Activated naive CD8-positive, alpha-beta T cell (primary cell): ENCODE data around the gene CAPN10.

Source experiments
- H3K27ac Mint-ChIP-seq: one replicate; pipeline ENCODE4 v1.8.0; 2021; ENCODE audit warnings: mixed read lengths
- H3K27me3 Mint-ChIP-seq: one replicate; pipeline ENCODE4 v1.8.0; 2021; ENCODE audit warnings: mixed read lengths
- H3K36me3 Mint-ChIP-seq: one replicate; pipeline ENCODE4 v1.8.0; 2021; ENCODE audit warnings: mixed read lengths
- H3K4me1 Mint-ChIP-seq: one replicate; pipeline ENCODE4 v1.8.0; 2021; ENCODE audit warnings: low read depth, mixed read lengths
- H3K4me3 Mint-ChIP-seq: one replicate; pipeline ENCODE4 v1.8.0; 2021; ENCODE audit warnings: mild to moderate bottlenecking, mixed read lengths
- H3K9me3 Mint-ChIP-seq: one replicate; pipeline ENCODE4 v1.8.0; 2021; ENCODE audit warnings: low read depth, mixed read lengths

The CAPN10 gene

DNA sequence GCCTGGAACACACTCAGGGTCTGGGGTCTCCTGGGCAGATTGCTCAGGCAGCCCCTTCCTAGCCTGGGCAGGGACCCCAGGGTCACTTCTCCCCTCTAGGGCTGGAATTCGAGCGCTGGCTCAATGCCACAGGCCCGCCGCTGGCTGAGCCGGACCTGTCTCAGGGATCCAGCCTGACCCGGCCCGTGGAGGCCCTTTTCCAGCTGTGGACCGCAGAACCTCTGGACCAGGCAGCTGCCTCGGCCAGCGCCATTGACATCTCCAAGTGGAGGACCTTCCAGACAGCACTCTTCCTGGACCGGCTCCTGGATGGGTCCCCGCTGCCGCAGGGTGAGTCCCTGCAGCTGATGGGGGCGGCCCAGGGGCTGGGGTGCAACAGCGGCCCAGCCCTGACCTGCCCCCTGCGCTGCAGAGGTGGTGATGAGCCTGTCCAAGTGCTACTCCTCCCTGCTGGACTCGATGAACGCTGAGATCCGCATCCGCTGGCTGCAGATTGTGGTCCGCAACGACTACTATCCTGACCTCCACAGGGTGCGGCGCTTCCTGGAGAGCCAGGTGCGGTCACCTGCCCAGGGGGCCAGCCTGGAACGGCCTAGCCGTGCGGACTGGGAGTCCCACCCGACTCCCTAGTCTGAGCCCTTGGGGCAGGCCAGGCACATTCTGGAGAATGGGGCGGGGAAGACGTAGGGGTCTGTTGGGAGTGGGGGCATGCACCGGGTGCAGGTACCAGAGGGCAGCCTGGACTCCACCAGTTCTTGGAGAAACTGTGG lies 9.9 kb upstream of the CAPN10 start:
- Mint-ChIP-seq H3K36me3 (peaks cover 6% of the 10 kb centered on the region), H3K4me3 (no peak overlapping the region), H3K4me1 (peaks cover 20% of the 10 kb centered on the region), H3K27ac (no peak overlapping the region), H3K27me3 (no peaks in the 10 kb centered on the region), H3K9me3 (no peaks in the 10 kb centered on the region)

DNA sequence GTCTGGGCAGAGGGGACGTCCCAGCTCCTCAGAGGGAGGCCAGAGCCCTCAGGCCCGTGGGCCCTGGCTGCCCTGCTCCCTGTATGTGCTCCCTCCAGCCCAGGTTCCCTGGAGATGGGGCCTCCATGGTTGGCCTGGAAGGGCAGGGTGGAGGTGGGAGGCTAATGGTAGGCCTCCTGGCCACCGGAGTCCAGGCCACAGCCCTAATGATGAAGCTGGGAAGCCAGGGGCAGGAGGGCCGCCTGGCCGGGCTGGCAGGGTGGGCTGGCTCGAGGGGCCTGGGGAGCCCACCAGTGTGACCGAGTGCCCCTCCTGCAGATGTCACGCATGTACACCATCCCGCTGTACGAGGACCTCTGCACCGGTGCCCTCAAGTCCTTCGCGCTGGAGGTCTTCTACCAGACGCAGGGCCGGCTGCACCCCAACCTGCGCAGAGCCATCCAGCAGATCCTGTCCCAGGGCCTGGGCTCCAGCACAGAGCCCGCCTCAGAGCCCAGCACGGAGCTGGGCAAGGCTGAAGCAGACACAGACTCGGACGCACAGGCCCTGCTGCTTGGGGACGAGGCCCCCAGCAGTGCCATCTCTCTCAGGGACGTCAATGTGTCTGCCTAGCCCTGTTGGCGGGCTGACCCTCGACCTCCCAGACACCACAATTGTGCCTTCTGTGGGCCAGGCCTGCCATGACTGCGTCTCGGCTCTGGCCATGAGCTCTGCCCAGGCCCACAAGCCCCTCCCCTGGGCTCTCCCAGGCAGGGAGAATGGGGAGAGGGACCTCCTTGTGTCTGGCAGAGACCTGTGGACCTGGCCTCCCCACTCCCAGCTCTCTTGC lies 9.0 kb upstream of the CAPN10 start:
- no peak overlapping the region for H3K4me3 Mint-ChIP-seq
- peaks cover 26% of the 10 kb centered on the region for H3K4me1 Mint-ChIP-seq
- no peaks in the 10 kb centered on the region for H3K9me3 Mint-ChIP-seq
- H3K27me3 Mint-ChIP-seq, result no peaks in the 10 kb centered on the region
- H3K36me3 Mint-ChIP-seq, result peaks cover 6% of the 10 kb centered on the region
- H3K27ac Mint-ChIP-seq, result no peak overlapping the region

DNA sequence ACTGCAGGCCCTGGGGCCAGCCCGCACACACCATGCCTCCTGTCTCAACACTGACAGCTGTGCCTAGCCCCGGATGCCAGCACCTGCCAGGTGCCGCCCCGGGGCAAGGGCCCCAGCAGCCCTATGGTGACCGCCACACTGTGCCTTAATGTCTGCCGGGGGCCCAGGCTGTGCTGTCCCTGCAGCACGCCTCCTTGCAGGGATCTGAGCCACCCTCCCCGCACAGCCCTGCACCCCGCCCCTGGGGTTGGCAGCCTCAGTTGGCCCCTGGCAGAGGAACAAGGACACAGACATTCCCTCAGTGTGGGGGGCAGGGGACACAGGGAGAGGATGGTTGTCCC lies 8.5 kb upstream of the CAPN10 start:
- Mint-ChIP-seq H3K4me1 (peaks cover 29% of the 10 kb centered on the region), H3K4me3 (no peak overlapping the region), H3K27me3 (no peaks in the 10 kb centered on the region), H3K36me3 (peaks cover 6% of the 10 kb centered on the region), H3K9me3 (no peaks in the 10 kb centered on the region), H3K27ac (no peak overlapping the region)

DNA sequence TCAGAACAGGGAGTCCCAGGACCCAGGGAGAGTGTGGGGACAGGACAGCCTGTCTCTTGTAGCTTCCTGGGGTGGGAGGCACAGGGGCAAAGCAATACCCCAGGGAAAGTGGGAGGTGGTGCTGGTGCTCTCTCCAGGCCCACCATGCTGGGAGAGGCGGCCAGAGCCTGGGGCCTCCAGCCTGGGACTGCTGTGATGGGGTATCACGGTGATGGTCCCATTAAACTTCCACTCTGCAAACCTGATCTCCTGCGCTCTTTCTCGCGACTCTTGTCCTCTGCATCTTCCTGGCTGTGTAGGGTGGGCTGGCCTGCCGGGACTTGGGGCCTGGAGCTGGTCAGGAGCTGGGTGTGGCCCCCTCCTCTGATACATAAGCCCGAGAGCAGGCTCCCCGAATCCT lies 8.0 kb upstream of the CAPN10 start:
- H3K27ac Mint-ChIP-seq, result peak overlapping the region; percentile 77

DNA sequence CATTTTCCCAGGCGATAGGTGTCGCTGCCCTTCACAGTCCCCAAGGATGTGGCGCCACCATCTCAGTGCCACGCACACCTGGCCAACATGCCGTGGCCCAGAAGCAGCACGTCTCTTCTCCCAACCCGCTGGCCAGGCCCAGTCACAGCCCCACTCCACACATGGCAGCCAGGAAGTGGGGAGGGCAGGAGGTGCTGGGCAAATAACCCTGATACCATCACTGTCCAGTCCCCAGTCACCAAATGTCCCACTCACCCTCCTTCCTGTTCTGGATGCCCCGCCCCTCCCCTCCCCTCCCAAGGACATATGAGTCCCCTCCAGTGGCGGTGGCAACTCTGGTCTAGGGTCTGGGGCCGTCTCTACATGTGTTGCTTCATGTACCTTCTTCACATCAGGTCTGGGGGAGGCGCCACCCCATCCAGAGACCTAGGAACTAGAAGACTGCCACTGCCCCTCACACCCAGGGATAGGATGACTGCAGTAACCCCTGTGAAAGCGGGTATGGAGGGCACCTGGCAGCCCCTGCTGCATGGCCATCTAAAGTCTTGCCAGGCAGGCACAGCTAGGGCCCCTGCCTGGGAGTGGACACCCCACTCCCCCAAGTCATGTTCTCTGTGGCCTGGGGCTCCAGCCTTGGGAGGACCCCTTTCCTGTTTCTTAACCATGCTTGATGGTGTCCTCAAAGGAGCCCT lies 7.3 kb upstream of the CAPN10 start:
- Mint-ChIP-seq H3K27me3 (no peaks in the 10 kb centered on the region), H3K27ac (peak overlapping the region; percentile 77), H3K36me3 (peaks cover 6% of the 10 kb centered on the region), H3K9me3 (no peaks in the 10 kb centered on the region), H3K4me3 (peak overlapping the region; percentile 48), H3K4me1 (peaks cover 33% of the 10 kb centered on the region)

More for the DNA sequence above, 8.0 kb upstream of the CAPN10 start:
- H3K36me3 Mint-ChIP-seq, result peaks cover 6% of the 10 kb centered on the region
- H3K4me1 Mint-ChIP-seq, result peaks cover 33% of the 10 kb centered on the region
- H3K27me3 Mint-ChIP-seq, result no peaks in the 10 kb centered on the region
- no peak overlapping the region for H3K4me3 Mint-ChIP-seq
- no peaks in the 10 kb centered on the region for H3K9me3 Mint-ChIP-seq

DNA sequence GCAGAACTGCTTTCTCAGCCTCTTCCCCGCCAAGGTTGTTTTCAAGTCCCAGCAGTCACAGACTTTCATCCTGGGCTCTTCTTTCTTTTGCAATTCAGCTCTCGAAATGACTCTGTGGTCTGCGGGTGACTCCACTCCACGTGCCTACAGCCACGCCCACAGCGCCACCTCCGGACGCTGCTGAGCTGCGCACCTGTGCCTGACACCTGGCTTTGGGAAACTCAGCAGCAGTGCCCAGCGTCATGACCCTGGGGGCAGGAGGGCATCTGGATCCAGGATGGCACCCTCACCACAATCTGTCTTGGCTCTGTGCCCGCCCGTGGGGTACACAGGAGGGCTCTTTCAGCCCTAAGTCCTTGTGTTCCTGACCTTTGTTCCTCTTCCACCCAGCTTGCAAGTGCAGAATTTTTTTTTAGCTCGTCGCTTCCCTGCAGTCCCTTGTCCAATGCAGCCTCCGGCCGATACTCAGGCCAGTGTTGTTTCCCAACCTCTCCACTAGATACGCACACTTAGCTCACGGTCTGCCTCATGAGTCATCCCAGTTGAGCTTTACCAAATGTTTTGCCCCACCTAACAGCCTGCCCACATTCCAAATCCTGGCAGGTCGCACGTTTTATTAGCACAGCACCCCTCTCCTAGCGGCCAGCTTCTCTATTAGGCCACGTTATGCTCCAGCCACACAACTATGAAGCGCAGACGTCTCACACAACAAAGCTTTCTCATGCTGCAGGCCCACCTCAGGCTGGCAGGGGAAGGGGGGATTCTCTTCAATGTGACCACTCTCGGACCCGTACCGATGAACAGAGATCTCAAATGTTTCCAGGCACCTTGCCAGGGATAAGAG lies 6.5 kb upstream of the CAPN10 start:
- no peaks in the 10 kb centered on the region for H3K27me3 Mint-ChIP-seq
- no peaks in the 10 kb centered on the region for H3K9me3 Mint-ChIP-seq
- peak overlapping the region; percentile 69 for H3K27ac Mint-ChIP-seq
- peak overlapping the region; percentile 48 for H3K4me3 Mint-ChIP-seq
- peaks cover 41% of the 10 kb centered on the region for H3K4me1 Mint-ChIP-seq
- peaks cover 6% of the 10 kb centered on the region for H3K36me3 Mint-ChIP-seq

DNA sequence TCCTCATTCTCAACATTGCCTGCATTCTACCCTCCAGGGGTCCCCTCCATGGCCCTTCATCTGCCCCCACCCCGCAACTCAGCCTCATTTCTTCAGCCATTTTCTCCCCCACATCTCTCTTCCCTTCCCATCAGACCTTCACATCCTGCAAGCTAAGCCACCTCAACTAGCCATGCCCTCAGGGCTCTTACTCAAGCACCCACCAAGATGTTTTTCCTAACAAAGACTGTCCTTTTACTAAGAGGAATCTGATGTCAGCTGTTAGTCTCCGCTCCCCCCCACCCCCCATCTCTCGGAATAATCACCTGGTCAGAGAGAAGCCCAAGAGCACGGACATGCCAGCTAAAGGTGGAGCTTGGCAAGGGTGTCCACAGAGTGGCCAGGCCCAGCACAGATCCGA lies 4.7 kb upstream of the CAPN10 start:
- Mint-ChIP-seq H3K9me3 (no peaks in the 10 kb centered on the region), H3K27ac (no peak overlapping the region), H3K36me3 (peaks cover 6% of the 10 kb centered on the region), H3K27me3 (no peaks in the 10 kb centered on the region), H3K4me3 (no peak overlapping the region), H3K4me1 (peaks cover 45% of the 10 kb centered on the region)

DNA sequence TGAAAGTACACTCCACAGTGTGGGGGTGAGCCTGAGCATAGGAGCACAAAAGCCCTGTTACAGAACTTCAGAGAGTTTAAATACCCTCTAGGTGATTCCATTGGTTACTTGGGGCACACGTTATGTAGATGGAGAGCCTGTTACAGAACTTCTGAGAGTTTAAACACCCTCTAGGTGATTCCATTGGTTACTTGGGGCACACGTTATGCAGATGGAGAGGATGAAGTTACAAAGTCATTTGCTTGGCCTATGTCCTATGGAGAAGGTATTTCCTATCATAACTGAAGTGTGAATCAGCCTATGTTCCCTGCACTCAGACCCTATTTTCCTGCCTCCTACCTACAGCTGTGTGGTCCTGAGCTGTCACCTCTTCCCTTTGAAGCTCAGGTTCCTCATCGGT lies 3.8 kb upstream of the CAPN10 start:
- Mint-ChIP-seq H3K9me3 (no peaks in the 10 kb centered on the region), H3K27me3 (no peaks in the 10 kb centered on the region), H3K4me3 (no peak overlapping the region), H3K36me3 (peaks cover 6% of the 10 kb centered on the region), H3K27ac (peak overlapping the region; percentile 67), H3K4me1 (peaks cover 51% of the 10 kb centered on the region)

DNA sequence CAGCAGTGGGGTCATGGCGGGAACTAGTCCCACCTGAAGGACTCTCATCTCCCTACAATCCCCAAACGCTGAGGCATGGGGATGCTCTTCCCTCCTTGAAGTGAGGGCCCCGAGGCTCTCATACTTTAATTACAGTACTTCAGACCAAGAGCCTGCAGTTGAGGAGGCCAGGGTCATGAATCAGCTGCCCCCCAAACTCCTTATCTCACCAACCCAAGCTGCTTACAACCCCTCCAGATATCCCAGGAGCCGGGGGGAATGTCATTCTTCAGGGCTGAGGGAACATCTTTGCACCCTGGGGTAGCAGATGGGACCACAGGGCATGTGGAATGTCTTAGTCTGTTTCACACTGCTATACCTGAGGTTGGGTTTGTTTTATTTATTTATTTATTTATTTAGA lies 2.8 kb upstream of the CAPN10 start:
- H3K36me3 Mint-ChIP-seq, result peaks cover 6% of the 10 kb centered on the region
- H3K27ac Mint-ChIP-seq, result no peak overlapping the region
- peaks cover 59% of the 10 kb centered on the region for H3K4me1 Mint-ChIP-seq
- H3K27me3 Mint-ChIP-seq, result no peaks in the 10 kb centered on the region
- no peaks in the 10 kb centered on the region for H3K9me3 Mint-ChIP-seq
- no peak overlapping the region for H3K4me3 Mint-ChIP-seq

DNA sequence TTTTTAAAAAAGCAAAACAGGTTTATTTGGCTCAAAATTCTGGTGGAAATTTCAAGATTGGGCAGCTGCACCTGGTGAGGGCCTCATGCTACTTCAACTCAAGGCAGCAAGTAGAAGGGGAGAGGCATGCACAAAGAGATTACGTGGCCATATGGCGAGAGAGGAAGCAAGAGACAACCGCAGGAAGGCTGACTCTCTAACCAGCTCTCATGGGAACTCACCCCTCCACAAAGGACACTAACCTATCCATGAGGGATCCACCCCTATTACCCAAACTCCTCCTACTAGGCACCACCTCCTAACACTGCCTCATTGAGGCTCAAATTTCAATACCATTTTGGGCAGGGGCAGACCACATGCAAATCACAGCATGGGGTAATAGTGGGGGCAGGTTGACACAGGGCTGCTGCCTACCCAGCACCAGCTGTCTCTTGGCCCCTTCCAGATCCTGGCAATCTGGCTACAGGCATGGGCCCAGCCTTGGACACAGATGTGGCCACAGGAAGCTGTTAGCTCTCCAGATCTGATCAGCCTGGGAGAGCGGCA lies 2.0 kb upstream of the CAPN10 start:
- H3K27ac Mint-ChIP-seq, result peak overlapping the region; percentile 22
- peaks cover 6% of the 10 kb centered on the region for H3K36me3 Mint-ChIP-seq
- peak overlapping the region; percentile 97 for H3K4me3 Mint-ChIP-seq
- H3K9me3 Mint-ChIP-seq, result no peaks in the 10 kb centered on the region
- H3K4me1 Mint-ChIP-seq, result peaks cover 58% of the 10 kb centered on the region
- H3K27me3 Mint-ChIP-seq, result no peaks in the 10 kb centered on the region

DNA sequence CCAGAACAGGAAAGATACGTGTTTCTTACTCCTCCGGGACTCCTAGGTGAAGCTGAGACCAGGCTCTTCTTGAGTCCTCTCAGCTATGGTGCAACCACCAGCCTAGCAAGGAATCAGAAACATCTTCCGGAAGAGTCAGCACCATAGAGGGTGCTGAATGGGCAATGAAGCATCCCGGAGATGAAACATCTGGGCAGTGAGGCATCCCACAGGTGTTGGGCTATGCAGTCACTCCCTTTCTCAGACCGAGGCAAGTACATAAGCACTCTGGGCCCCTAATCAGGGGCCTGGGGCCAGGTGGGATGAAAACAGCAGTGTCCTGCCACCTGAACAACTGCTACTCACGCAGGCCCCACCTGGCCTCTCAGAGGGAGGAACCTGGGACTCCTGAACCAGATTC lies 1.4 kb upstream of the CAPN10 start:
- peaks cover 6% of the 10 kb centered on the region for H3K36me3 Mint-ChIP-seq
- H3K4me1 Mint-ChIP-seq, result peaks cover 54% of the 10 kb centered on the region
- H3K27me3 Mint-ChIP-seq, result no peaks in the 10 kb centered on the region
- H3K4me3 Mint-ChIP-seq, result peak overlapping the region; percentile 97
- H3K27ac Mint-ChIP-seq, result peak overlapping the region; percentile 41
- no peaks in the 10 kb centered on the region for H3K9me3 Mint-ChIP-seq

DNA sequence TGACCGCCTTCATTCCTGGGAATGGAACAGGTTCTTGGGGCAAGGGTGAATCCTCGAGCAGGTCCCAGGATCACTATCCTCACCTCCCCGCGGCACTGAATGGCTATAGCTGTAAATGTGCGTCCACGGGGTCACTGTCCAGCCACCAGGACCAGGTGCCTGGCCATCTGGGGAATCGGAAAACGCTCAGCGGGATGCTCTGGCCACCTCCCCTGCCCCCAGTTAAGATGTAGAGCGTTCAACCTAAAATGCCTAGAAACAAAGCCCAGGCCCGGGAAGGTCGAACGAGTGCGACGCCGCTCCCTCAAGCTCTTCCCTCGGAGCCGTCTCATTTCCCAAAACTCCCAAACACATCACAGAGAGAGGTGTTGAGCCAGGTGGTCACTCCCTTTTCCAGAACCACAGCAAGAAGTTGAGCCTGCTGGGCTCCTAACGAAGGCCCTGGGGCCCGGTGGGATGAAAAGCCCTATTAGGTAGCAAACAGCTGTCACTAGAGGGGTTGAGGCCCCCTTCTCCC lies 795 bp upstream of the CAPN10 start:
- peaks cover 49% of the 10 kb centered on the region for H3K4me1 Mint-ChIP-seq
- no peaks in the 10 kb centered on the region for H3K27me3 Mint-ChIP-seq
- H3K27ac Mint-ChIP-seq, result peak overlapping the region; percentile 85
- peaks cover 6% of the 10 kb centered on the region for H3K36me3 Mint-ChIP-seq
- no peaks in the 10 kb centered on the region for H3K9me3 Mint-ChIP-seq
- peak overlapping the region; percentile 97 for H3K4me3 Mint-ChIP-seq

DNA sequence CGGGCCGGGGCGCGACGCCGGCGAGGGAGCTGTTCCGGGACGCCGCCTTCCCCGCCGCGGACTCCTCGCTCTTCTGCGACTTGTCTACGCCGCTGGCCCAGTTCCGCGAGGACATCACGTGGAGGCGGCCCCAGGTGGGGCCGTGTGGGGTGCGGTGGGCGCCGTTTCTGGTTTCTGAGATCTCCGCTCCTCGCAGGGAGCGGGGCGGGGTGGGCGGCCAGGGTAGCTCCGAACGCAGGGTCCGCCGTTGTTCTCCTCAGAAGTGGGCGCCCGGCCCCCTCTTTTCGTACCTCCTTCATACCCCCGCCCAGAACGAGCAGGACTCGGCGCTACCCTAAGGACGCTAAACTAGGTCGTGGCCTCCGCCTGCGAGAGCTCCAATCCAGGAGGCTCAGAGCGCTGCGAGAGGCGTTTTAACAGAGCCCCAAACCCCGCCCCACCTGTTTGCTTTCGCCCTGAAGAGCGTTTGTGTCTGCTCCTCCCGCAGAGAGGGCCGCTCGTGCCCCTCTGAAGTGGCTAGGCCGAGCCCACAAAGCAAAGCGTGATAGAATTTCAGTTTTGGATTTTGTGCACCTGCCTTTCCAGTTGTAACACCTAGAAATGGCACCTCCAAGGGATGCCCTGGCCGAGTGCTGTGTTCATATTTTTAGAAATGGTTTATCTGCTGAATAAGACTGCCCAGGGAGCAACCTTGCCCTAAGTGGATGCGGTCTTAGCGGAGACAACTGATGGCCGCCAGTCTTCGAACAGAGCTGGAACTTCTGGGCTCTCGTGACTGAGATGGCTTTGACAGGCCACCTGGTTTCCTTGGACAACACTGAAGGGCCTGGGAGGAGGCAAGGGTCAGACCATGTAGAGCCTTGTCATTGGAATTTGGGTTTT lies 626 bp downstream of the CAPN10 start:
- Mint-ChIP-seq H3K27ac (peak overlapping the region; percentile 72), H3K4me3 (peak overlapping the region; percentile 86), H3K36me3 (no peaks in the 10 kb centered on the region), H3K9me3 (no peaks in the 10 kb centered on the region), H3K27me3 (no peaks in the 10 kb centered on the region), H3K4me1 (peaks cover 49% of the 10 kb centered on the region)
